GM12878 (cell line): ENCODE measurements around the gene GAREM2. TPM values are rescaled to one million over a fixed set of nuclear protein-coding genes. Genes with fewer than 3 reads are reported as not detected.
A peak's percentile ranks its signal among the peaks of the same experiment; 100 is the strongest.

Source experiments
- ATAC-seq: fragments of 200-7000 bp; cut with Tn5 transposase; 3 replicates; pipeline ENCODE4 v1.9.1; 2020; ENCODE audit warnings: mild to moderate bottlenecking, moderate library complexity
- Bru-seq: library from RNA; stranded (reverse); fragments of 400-500 nt; gene quantifications from one replicate; lab custom pipeline; 2021; lab: Mats Ljungman, UMichigan
- BruChase-seq, 2 experiments: library from RNA; stranded (reverse); fragments of 400-500 nt; gene quantifications; one replicate each; lab custom pipeline; 2021; lab: Mats Ljungman, UMichigan
- BruUV-seq: library from RNA; stranded (reverse); fragments of 400-500 nt; replicated peaks from 2 replicates; lab custom pipeline; 2021; lab: Mats Ljungman, UMichigan
- CTCF ChIA-PET: fragments of 300-600 bp; sonication (Branson Sonifier 250); formaldehyde crosslinking; extraction: SDS; loops from one replicate; lab custom pipeline; 2021; ENCODE audit warnings: inconsistent platforms; lab: Yijun Ruan, JAX
- POLR2A ChIA-PET: fragments of 350-600 bp; formaldehyde crosslinking; extraction: SDS; loops from one replicate; lab custom pipeline; 2021; ENCODE audit warnings: inconsistent platforms; lab: Charles Lee
- RAD21 ChIA-PET: fragments of 300-600 bp; sonication (Branson Sonifier 250); formaldehyde crosslinking; loops from one replicate; lab custom pipeline; 2023; ENCODE audit warnings: antibody characterized with exemption; ENCODE audit not compliant: unreplicated experiment; lab: Charles Lee
- SMC1A ChIA-PET: fragments of 300-600 bp; sonication (Branson Sonifier 250); formaldehyde crosslinking; loops from one replicate; lab custom pipeline; 2023; ENCODE audit not compliant: unreplicated experiment, uncharacterized antibody; lab: Charles Lee
- DNase-seq: peaks from one replicate; pipeline ENCODE4 v3.0.0-alpha.2; 2011; ENCODE audit warnings: low read depth, low spot score
- FAIRE-seq: peaks from 3 replicates; lab custom pipeline; 2011; peaks lifted over from hg19 to GRCh38; lab: Jason Lieb, UNC
- H2AFZ ChIP-seq: 2 replicates; pipeline ENCODE4 v1.6.0; 2011; ENCODE audit warnings: low read depth, low read length, control low read depth; ENCODE audit not compliant: control insufficient read depth
- H3K27ac ChIP-seq: 2 replicates; pipeline ENCODE4 v1.5.1; 2011; ENCODE audit warnings: control low read depth; ENCODE audit not compliant: control insufficient read depth, insufficient read depth
- H3K27me3 ChIP-seq, 2 experiments: replicated peaks in 1 of 2; 2 replicates each; pipeline versions ENCODE4 v1.6.0 to v1.6.1; 2011; ENCODE audit warnings: low read length in 1 of 2; ENCODE audit not compliant: control insufficient read depth in 2 of 2, insufficient read depth in 2 of 2
- H3K36me3 ChIP-seq, 2 experiments: 2 replicates each; pipeline ENCODE4 v1.5.1; 2011; ENCODE audit warnings: low read length in 1 of 2; ENCODE audit not compliant: control insufficient read depth in 2 of 2, insufficient read depth in 2 of 2
- H3K4me1 ChIP-seq: 2 replicates; pipeline ENCODE4 v1.6.1; 2011; ENCODE audit warnings: mild to moderate bottlenecking, low read length, moderate library complexity, mixed read lengths; ENCODE audit not compliant: control insufficient read depth, insufficient read depth
- H3K4me2 ChIP-seq: 2 replicates; pipeline ENCODE4 v1.6.0; 2011; ENCODE audit warnings: control low read depth; ENCODE audit not compliant: control insufficient read depth, insufficient read depth
- H3K4me3 ChIP-seq: fragments of 200-600 bp; sonication (generic); 2 replicates; pipeline ENCODE4 v1.5.1; 2016
- H3K79me2 ChIP-seq: 2 replicates; pipeline ENCODE4 v1.6.0; 2011; ENCODE audit warnings: low read length; ENCODE audit not compliant: control insufficient read depth, insufficient read depth
- H3K9ac ChIP-seq: 2 replicates; pipeline ENCODE4 v1.8.0; 2011; ENCODE audit warnings: low read length, control low read depth, mixed read lengths; ENCODE audit not compliant: control insufficient read depth, insufficient read depth
- H3K9me3 ChIP-seq: replicated peaks from 3 replicates; pipeline ENCODE4 v1.5.1; 2011; ENCODE audit warnings: mild to moderate bottlenecking, low read length; ENCODE audit not compliant: control insufficient read depth, insufficient read depth
- H4K20me1 ChIP-seq: 2 replicates; pipeline ENCODE4 v1.6.0; 2011; ENCODE audit not compliant: control insufficient read depth, insufficient read depth
- IKZF1 ChIP-seq: fragments of 450-650 bp; conservative IDR thresholded peaks from 2 replicates; pipeline ENCODE4 v1.6.1; 2017; ENCODE audit warnings: antibody characterized with exemption, mild to moderate bottlenecking
- POLR2A ChIP-seq: IDR thresholded peaks from 2 replicates; pipeline ENCODE4 v1.6.1; 2011; ENCODE audit warnings: low read depth, mild to moderate bottlenecking, low read length
- STAT1 ChIP-seq: fragments of 450-650 bp; conservative IDR thresholded peaks from 2 replicates; pipeline ENCODE4 v1.6.1; 2014; ENCODE audit warnings: antibody characterized with exemption, mild to moderate bottlenecking
- YBX1 ChIP-seq: fragments of 450-650 bp; IDR thresholded peaks from 2 replicates; pipeline ENCODE4 v1.6.1; 2016; ENCODE audit warnings: antibody characterized with exemption
- WGBS: methylation state at CpG from one replicate; pipeline ENCODE4 v1.1.6; 2016; ENCODE audit warnings: low lambda C conversion rate; ENCODE audit not compliant: insufficient replicate concordance, insufficient coverage; ENCODE audit errors: missing lambda C conversion rate; 5-methylcytosine and 5-hydroxymethylcytosine counted together
- in situ Hi-C: fragments of 300-500 bp; cut with MboI; formaldehyde crosslinking; loops from 9 replicates; pipeline ENCODE4 v1.14.3; 2018; ENCODE audit warnings: mixed read lengths
- intact Hi-C: fragments of 100-400 bp; cut with micrococcal nuclease; formaldehyde crosslinking; loops from one replicate; pipeline ENCODE4 v1.14.2; 2022; ENCODE audit not compliant: unreplicated experiment
- long read RNA-seq, 2 experiments: library from polyadenylated mRNA; unstranded; transcript quantifications; one replicate each; pipeline ENCODE4 v2.0.0, GENCODE V29; 2019 to 2020
- polyA minus RNA-seq, 3 experiments: library from RNA; depleted of rRNA, polyadenylated mRNA; stranded (reverse); fragments of >200 nt; gene quantifications; 2 replicates each; pipeline ENCODE4 v1.2.3, GENCODE V29; 2011
- polyA plus RNA-seq, 11 experiments: library from polyadenylated mRNA; depleted of rRNA in 4 of 11; unstranded in 6 of 11; stranded (reverse) in 5 of 11; fragments of >200 nt; fragmentation: Nextera tagmentation in 4 of 11; fragmentation: Illumina TruSeq in 1 of 11; extraction: Ambion mirVana in 4 of 11; extraction: Trizol in 1 of 11; gene quantifications; 1 replicate in 1 of 11; 2 replicates in 10 of 11; pipeline versions ENCODE4 v1.2.1 to v1.2.3, GENCODE V29; 2011 to 2016; ENCODE audit warnings: inconsistent platforms in 2 of 11, missing spikeins in 2 of 11, low read depth in 1 of 11
- total RNA-seq, 4 experiments: library from RNA; depleted of rRNA in 3 of 4; stranded (reverse); fragments of >200 nt in 3 of 4; fragmentation: Illumina TruSeq in 1 of 4; extraction: Trizol in 1 of 4; gene quantifications; 2 replicates each; pipeline versions ENCODE4 v1.2.1 to v1.2.3, GENCODE V29; 2013 to 2021
- TF ChIP-seq, protein P1 (sequence below): IDR thresholded peaks from 2 replicates; pipeline ENCODE4 v1.6.1; 2011; ENCODE audit warnings: borderline replicate concordance, low read depth, mild to moderate bottlenecking, moderate library complexity, mixed read lengths, low read length; ENCODE audit not compliant: insufficient read depth; ENCODE audit errors: extremely low read length

Gene GAREM2
- total RNA-seq (2013; cell fraction: nucleolus; rRNA removed) = 1.7 and 2.4 TPM in 2 replicates
- total RNA-seq (2014; rRNA removed) (0.23 and 0.38 TPM in 2 replicates), total RNA-seq (2014; rRNA removed; fragmentation: Illumina TruSeq; extraction: Trizol) (0.18 and 0.23 TPM in 2 replicates), total RNA-seq (2021) (0.85 and 1.4 TPM in 2 replicates), polyA plus RNA-seq (2011; rRNA removed) (0.19 and 0.71 TPM in 2 replicates), polyA plus RNA-seq (2014; fragmentation: Illumina TruSeq; extraction: Trizol) (0.25 and 0.56 TPM in 2 replicates), polyA plus RNA-seq (2014; fragmentation: Nextera tagmentation; extraction: Ambion mirVana) (under 1 TPM; 0.06 to 0.20 TPM), polyA plus RNA-seq (2014; rRNA removed) (0.43 and 0.50 TPM in 2 replicates), polyA plus RNA-seq (2016; fragmentation: Nextera tagmentation; extraction: Ambion mirVana) (under 1 TPM; 0.38 to 0.50 TPM), polyA minus RNA-seq (2011; rRNA and poly(A)+ RNA removed) (0.26 and 0.37 TPM in 2 replicates), Bru-seq, nascent RNA (percentile 40 among the genes with signal in this experiment), BruChase-seq, experiment 1, labeled RNA remaining after a 6-hour chase (percentile 26 among the genes with signal in this experiment), BruChase-seq, experiment 2, labeled RNA remaining after a 2-hour chase (percentile 28 among the genes with signal in this experiment)
- 0.54 TPM for polyA plus RNA-seq (2011; ENCODE audit: low read depth)
- 0.50 and 0.58 TPM in 2 replicates for polyA plus RNA-seq (2011; cell fraction: cytosol; rRNA removed)
- polyA plus RNA-seq (2011; cell fraction: nucleus; rRNA removed) = 0.84 and 4.9 TPM in 2 replicates
- 0.72 and 0.80 TPM in 2 replicates for polyA plus RNA-seq (2012)
- not detected in 2 replicates for polyA minus RNA-seq (2011; cell fraction: cytosol; rRNA and poly(A)+ RNA removed)
- polyA minus RNA-seq (2011; cell fraction: nucleus; rRNA and poly(A)+ RNA removed) = 0.12 and 0.57 TPM in 2 replicates
- long read RNA-seq, experiment 1, partial matches to known transcripts = 0 of 1 reads
- long read RNA-seq, experiment 1, other reads (novel, unspliced or antisense) = 0 of 1 reads
- long read RNA-seq, experiment 2, partial matches to known transcripts = 2 of 2 reads
- long read RNA-seq, experiment 2, other reads (novel, unspliced or antisense) = 0 of 2 reads

- H3K27ac ChIP-seq = no peak within 1 kb of the TSS
- RAD21 ChIA-PET = interaction anchor here (0.7 kb wide), 1 partner anchor 153 kb away, joined by 3 read pairs; no protein-coding TSS in a partner anchor
- H3K79me2 ChIP-seq = no peaks in the 10 kb centered on the region
- no peak within 1 kb of the TSS for H3K9ac ChIP-seq
- peak within 1 kb of the TSS; percentile 36; the same call in 1 of the 2 replicates for H3K4me3 ChIP-seq
- CTCF ChIA-PET = no interaction called here
- peaks cover 0 to 7% of the 10 kb centered on the region in 2 experiments; a peak in 3 of 4 replicates for H3K27me3 ChIP-seq
- ATAC-seq = peak; percentile 23; the same call in 2 of the 3 replicates
- no peaks in the 10 kb centered on the region for H3K9me3 ChIP-seq
- H4K20me1 ChIP-seq = no peaks in the 10 kb centered on the region; the same call in 1 of the 2 replicates
- no peaks in the 10 kb centered on the region for H3K4me1 ChIP-seq
- no peak for TF ChIP-seq STAT1
- TF ChIP-seq, protein P1, sequence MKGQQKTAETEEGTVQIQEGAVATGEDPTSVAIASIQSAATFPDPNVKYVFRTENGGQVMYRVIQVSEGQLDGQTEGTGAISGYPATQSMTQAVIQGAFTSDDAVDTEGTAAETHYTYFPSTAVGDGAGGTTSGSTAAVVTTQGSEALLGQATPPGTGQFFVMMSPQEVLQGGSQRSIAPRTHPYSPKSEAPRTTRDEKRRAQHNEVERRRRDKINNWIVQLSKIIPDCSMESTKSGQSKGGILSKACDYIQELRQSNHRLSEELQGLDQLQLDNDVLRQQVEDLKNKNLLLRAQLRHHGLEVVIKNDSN = peak; percentile 26
- no peak for TF ChIP-seq POLR2A
- TF ChIP-seq YBX1 = no peak
- TF ChIP-seq IKZF1 = 0 out of 2 replicates have a peak, but pooled peaks have one; percentile 36
- in situ Hi-C loops = no loop called here
- SMC1A ChIA-PET = no interaction called here
- WGBS = under 1% methylated on average over 43 of the region's 102 CpGs
- H3K36me3 ChIP-seq = no peaks in the 10 kb centered on the region
- no TSS peak for BruUV-seq
- H3K4me2 ChIP-seq = peak within 1 kb of the TSS; percentile 82
- no peak for DNase-seq
- H2AFZ ChIP-seq = peak within 1 kb of the TSS; percentile 34; the same call in 1 of the 2 replicates
- POLR2A ChIA-PET = no interaction called here
- intact Hi-C loops = no loop called here
- no peak for FAIRE-seq
These were observed at the start of gene GAREM2 for GRCh38 chr2:26172871-26173775. TSS of gene GAREM2 (plus strand) at chr2:26173088. CDS start at chr2:26173221, 133 bp downstream.
